Upper lobe of right lung (tissue), 1 donor: ENCODE results near the gene LRMDA. TPM values are rescaled to one million over a fixed set of nuclear protein-coding genes. Genes with fewer than 3 reads are reported as not detected.
A peak's percentile ranks its signal among the peaks of the same experiment; 100 is the strongest.

Experiments
- ATAC-seq: fragments of 200-7000 bp; cut with Tn5 transposase; one replicate; pipeline ENCODE4 v1.9.1; 2020; ENCODE audit warnings: mild to moderate bottlenecking, moderate library complexity
- DNase-seq: peaks from one replicate; pipeline ENCODE4 v3.0.0-alpha.2; 2020
- H3K27ac ChIP-seq: fragments of 200-600 bp; one replicate; pipeline ENCODE4 v1.8.0; 2022
- H3K27me3 ChIP-seq: fragments of 200-600 bp; one replicate; pipeline ENCODE4 v1.8.0; 2022; ENCODE audit warnings: mild to moderate bottlenecking
- H3K36me3 ChIP-seq: fragments of 200-600 bp; one replicate; pipeline ENCODE4 v1.8.0; 2022
- H3K4me1 ChIP-seq: fragments of 200-600 bp; one replicate; pipeline ENCODE4 v1.8.0; 2022
- H3K4me3 ChIP-seq: fragments of 200-600 bp; one replicate; pipeline ENCODE4 v1.8.0; 2022; ENCODE audit warnings: mild to moderate bottlenecking
- H3K9me3 ChIP-seq: fragments of 200-600 bp; one replicate; pipeline ENCODE4 v1.8.0; 2022
- CTCF ChIP-seq: fragments of 200-600 bp; IDR thresholded peaks from one replicate; pipeline ENCODE4 v1.8.0; 2022; ENCODE audit warnings: antibody characterized with exemption
- intact Hi-C: fragments of 100-400 bp; cut with DNase I; formaldehyde crosslinking; loops from one replicate; pipeline ENCODE4 v1.11.0; 2022
- total RNA-seq: library from RNA; stranded (reverse); fragmentation: NEBNext Ultra II Directional; extraction: Animal tissue kit (Norgen Biotek cat#: 25700); gene quantifications from one replicate; pipeline ENCODE4 v1.2.1, GENCODE V29; 2021
- donor health status: DM: no; HTN: yes; CAD: no; lungs with severe emphysema.

The LRMDA gene
- total RNA-seq, 1 donor from 2014 or later, result 20.0 TPM

GRCh38 chr10:76129213-76129612 is 697.8 kb downstream of the LRMDA start:
- no peak for TF ChIP-seq CTCF

GRCh38 chr10:76130892-76131291 is 699.5 kb downstream of the LRMDA start:
- no peak for TF ChIP-seq CTCF
- DNase-seq (no peak), ATAC-seq (no peak)
- Histone ChIP-seq H3K27ac (no peak overlapping the region), H3K4me1 (peaks cover 11% of the 10 kb centered on the region), H3K27me3 (no peaks in the 10 kb centered on the region), H3K4me3 (no peak overlapping the region), H3K36me3 (no peaks in the 10 kb centered on the region), H3K9me3 (no peaks in the 10 kb centered on the region)
- intact Hi-C loops, result no loop called here

More at GRCh38 chr10:76129213-76129612, 697.8 kb downstream of the LRMDA start:
- Histone ChIP-seq H3K4me3 (no peak overlapping the region), H3K36me3 (no peaks in the 10 kb centered on the region), H3K4me1 (peaks cover 11% of the 10 kb centered on the region), H3K27ac (peak overlapping the region; percentile 51), H3K27me3 (no peaks in the 10 kb centered on the region), H3K9me3 (no peaks in the 10 kb centered on the region)
- intact Hi-C loops, result no loop called here
- no peak for DNase-seq
- ATAC-seq, result no peak

- no peaks in the 10 kb centered on the region for H3K9me3 ChIP-seq
- DNase-seq, result no peak
- no peaks in the 10 kb centered on the region for H3K36me3 ChIP-seq
- H3K4me1 ChIP-seq, result no peaks in the 10 kb centered on the region
- no peaks in the 10 kb centered on the region for H3K27me3 ChIP-seq
- no peak for TF ChIP-seq CTCF
- H3K27ac ChIP-seq, result no peak overlapping the region
- no peak overlapping the region for H3K4me3 ChIP-seq
- ATAC-seq, result no peak
- intact Hi-C loops, result no loop called here
Observed at GRCh38 chr10:76133597-76134255, 702.3 kb downstream of the LRMDA start.

GRCh38 chr10:76136961-76137360 is 705.5 kb downstream of the LRMDA start:
- H3K4me1 ChIP-seq, result no peaks in the 10 kb centered on the region
- no peak for DNase-seq
- intact Hi-C loops, result no loop called here

GRCh38 chr10:76138286-76138685 is 706.9 kb downstream of the LRMDA start:
- Histone ChIP-seq H3K4me1 (no peaks in the 10 kb centered on the region), H3K4me3 (no peak overlapping the region), H3K36me3 (no peaks in the 10 kb centered on the region), H3K27me3 (no peaks in the 10 kb centered on the region), H3K9me3 (no peaks in the 10 kb centered on the region), H3K27ac (no peak overlapping the region)
- intact Hi-C loops, result no loop called here
- TF ChIP-seq CTCF, result no peak
- DNase-seq, result no peak
- no peak for ATAC-seq

More at GRCh38 chr10:76136961-76137360, 705.5 kb downstream of the LRMDA start:
- no peak for ATAC-seq
- H3K4me3 ChIP-seq, result no peak overlapping the region
- no peak for TF ChIP-seq CTCF
- no peaks in the 10 kb centered on the region for H3K27me3 ChIP-seq
- no peaks in the 10 kb centered on the region for H3K9me3 ChIP-seq
- no peak overlapping the region for H3K27ac ChIP-seq
- no peaks in the 10 kb centered on the region for H3K36me3 ChIP-seq

- DNase-seq (no peak), ATAC-seq (no peak)
- H3K27ac ChIP-seq, result no peak overlapping the region
- intact Hi-C loops, result no loop called here
- no peaks in the 10 kb centered on the region for H3K36me3 ChIP-seq
- no peaks in the 10 kb centered on the region for H3K27me3 ChIP-seq
- no peaks in the 10 kb centered on the region for H3K4me1 ChIP-seq
- no peak for TF ChIP-seq CTCF
- H3K4me3 ChIP-seq, result no peak overlapping the region
- H3K9me3 ChIP-seq, result no peaks in the 10 kb centered on the region
Observed at GRCh38 chr10:76138906-76139305, 707.5 kb downstream of the LRMDA start.
